Medulla oblongata (tissue), 1 donor: ENCODE measurements around the gene TBC1D21.

Source experiments
- DNase-seq: peaks from one replicate; pipeline ENCODE4 v3.0.0-alpha.2; 2015; ENCODE audit errors: extremely low spot score

TBC1D21 gene

GRCh38 chr15:73888224-73889041 is 15.1 kb downstream of the TBC1D21 start:
- no peak for DNase-seq

GRCh38 chr15:73889053-73889761 is 15.8 kb downstream of the TBC1D21 start:
- no peak for DNase-seq

GRCh38 chr15:73889762-73890124 is 16.4 kb downstream of the TBC1D21 start:
- no peak for DNase-seq

GRCh38 chr15:73891328-73892315 is 18.3 kb downstream of the TBC1D21 start:
- no peak for DNase-seq

GRCh38 chr15:73892446-73893226 is 19.3 kb downstream of the TBC1D21 start:
- DNase-seq, result no peak

GRCh38 chr15:73894133-73894814 is 20.9 kb downstream of the TBC1D21 start:
- DNase-seq, result no peak

GRCh38 chr15:73897441-73898261 is 24.3 kb downstream of the TBC1D21 start:
- DNase-seq, result peak; percentile 7

- no peak for DNase-seq
These were observed 26.1 kb downstream of the TBC1D21 start for GRCh38 chr15:73899197-73900094.

- DNase-seq, result no peak
These were observed 26.8 kb downstream of the TBC1D21 start for GRCh38 chr15:73900095-73900712.

- DNase-seq, result no peak
These were observed 27.9 kb downstream of the TBC1D21 start for GRCh38 chr15:73901126-73901810.

GRCh38 chr15:73902121-73903020 is 29.0 kb downstream of the TBC1D21 start:
- no peak for DNase-seq

- no peak for DNase-seq
These were observed 30.9 kb downstream of the TBC1D21 start for GRCh38 chr15:73904026-73904815.

- DNase-seq, result no peak
These were observed 32.0 kb downstream of the TBC1D21 start for GRCh38 chr15:73905225-73905827.

- DNase-seq, result no peak
These were observed 33.1 kb downstream of the TBC1D21 start for GRCh38 chr15:73906346-73907034.

- no peak for DNase-seq
These were observed 33.7 kb downstream of the TBC1D21 start for GRCh38 chr15:73907035-73907408.
